Aorta (tissue), 5 donors: ENCODE data around the gene DACT2. TPM values are rescaled to one million over a fixed set of nuclear protein-coding genes. Genes with fewer than 3 reads are reported as not detected.

Source experiments
- ATAC-seq: fragments of 200-7000 bp; cut with Tn5 transposase; one replicate; pipeline ENCODE4 v1.9.1; 2022; ENCODE audit warnings: moderate library complexity; ENCODE audit not compliant: low FRiP score
- DNase-seq, 2 donors: peaks; one replicate each; pipeline ENCODE4 v3.0.0-alpha.2; 2020
- H3K27ac ChIP-seq, 2 donors: one replicate each; pipeline ENCODE4 v1.5.1; 2013; ENCODE audit warnings: low read length in 2 of 2, mild to moderate bottlenecking in 2 of 2, moderate library complexity in 2 of 2, control low read depth in 1 of 2, inconsistent platforms in 1 of 2, low read depth in 1 of 2
- H3K27me3 ChIP-seq, 2 donors: one replicate each; pipeline ENCODE4 v1.6.1; 2013; ENCODE audit warnings: control low read depth in 1 of 2, low read length in 1 of 2, mild to moderate bottlenecking in 1 of 2, moderate library complexity in 1 of 2; ENCODE audit not compliant: insufficient read depth in 2 of 2, control insufficient read depth in 1 of 2
- H3K36me3 ChIP-seq, 2 donors: one replicate each; pipeline ENCODE4 v1.6.1; 2013; ENCODE audit warnings: control low read depth in 1 of 2, low read length in 1 of 2, mild to moderate bottlenecking in 1 of 2; ENCODE audit not compliant: insufficient read depth in 2 of 2, control insufficient read depth in 1 of 2
- H3K4me1 ChIP-seq, 2 donors: one replicate each; pipeline ENCODE4 v1.6.1; 2013; ENCODE audit warnings: low read length in 2 of 2, control low read depth in 1 of 2, mild to moderate bottlenecking in 1 of 2, moderate library complexity in 1 of 2; ENCODE audit not compliant: insufficient read depth in 2 of 2, control insufficient read depth in 1 of 2
- H3K4me3 ChIP-seq, 2 donors: one replicate each; pipeline ENCODE4 v1.5.1; 2013; ENCODE audit warnings: low read length in 2 of 2, control low read depth in 1 of 2, mild to moderate bottlenecking in 1 of 2
- H3K9me3 ChIP-seq: one replicate; pipeline ENCODE4 v1.6.1; 2013; ENCODE audit warnings: mild to moderate bottlenecking, low read length; ENCODE audit not compliant: control insufficient read depth
- WGBS, 2 donors: extraction: QIAGEN DNeasy Blood & Tissue Kit; methylation state at CpG; one replicate each; pipeline ENCODE4 v1.1.7; 2013; 5-methylcytosine and 5-hydroxymethylcytosine counted together
- intact Hi-C, 2 donors: fragments of 100-400 bp; cut with DNase I; formaldehyde crosslinking; loops; one replicate each; pipeline versions ENCODE4 v1.14.2 to v1.15.0; 2022
- polyA plus RNA-seq, 2 donors: library from polyadenylated mRNA; stranded (reverse); fragments of 200-250 nt; gene quantifications; one replicate each; pipeline ENCODE4 v1.2.3, GENCODE V29; 2013
- total RNA-seq, 2 donors: library from RNA; stranded (reverse); fragmentation: NEBNext Ultra II Directional; extraction: Animal tissue kit (Norgen Biotek cat#: 25700); gene quantifications; one replicate each; pipeline ENCODE4 v1.2.1, GENCODE V29; 2021
- donor health status: healthy with polysubstance abuse.
- donor health status: Bipolar disorder and iron deficiency.
- donor health status: DM: no; HTN: no; CAD: no.
- donor health status: DM: no; HTN: no; CAD: no.
- donor health status: DM: yes; HTN: yes; CAD: no.

The DACT2 gene
- total and polyA plus RNA-seq, 4 donors = 0.10 to 0.48 (median 0.13) TPM; not detected in 1

DNA sequence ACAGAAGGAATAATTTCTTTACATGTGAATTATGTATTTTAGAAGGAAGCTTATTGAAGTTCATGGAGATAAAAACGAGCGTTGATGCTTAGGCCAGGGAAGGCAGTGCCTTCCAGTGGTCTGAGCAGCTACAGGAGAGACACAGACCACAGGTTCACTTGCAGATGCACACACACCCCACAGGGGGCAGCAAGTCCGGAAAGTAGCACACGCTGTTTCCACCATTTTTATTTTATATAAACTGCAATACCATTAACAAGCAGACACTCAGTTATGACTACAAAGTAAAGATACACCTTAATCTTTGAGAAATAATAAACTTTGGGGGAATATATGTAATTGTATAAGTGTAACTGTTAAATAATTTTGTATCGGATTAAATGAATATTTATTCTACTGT is 13.5 kb upstream of the DACT2 start:
- DNase-seq (no peak), ATAC-seq (no peak)
- Histone ChIP-seq H3K4me3 (no peak overlapping the region), H3K9me3 (no peaks in the 10 kb centered on the region), H3K27ac (no peak overlapping the region), H3K27me3 (peaks cover 0 to 1% of the 10 kb centered on the region in 2 donors), H3K36me3 (no peaks in the 10 kb centered on the region), H3K4me1 (no peaks in the 10 kb centered on the region)
- intact Hi-C loops = no loop called here
- WGBS, 2 donors = 71 to 80% methylated on average over 5 of the region's 5 CpGs

DNA sequence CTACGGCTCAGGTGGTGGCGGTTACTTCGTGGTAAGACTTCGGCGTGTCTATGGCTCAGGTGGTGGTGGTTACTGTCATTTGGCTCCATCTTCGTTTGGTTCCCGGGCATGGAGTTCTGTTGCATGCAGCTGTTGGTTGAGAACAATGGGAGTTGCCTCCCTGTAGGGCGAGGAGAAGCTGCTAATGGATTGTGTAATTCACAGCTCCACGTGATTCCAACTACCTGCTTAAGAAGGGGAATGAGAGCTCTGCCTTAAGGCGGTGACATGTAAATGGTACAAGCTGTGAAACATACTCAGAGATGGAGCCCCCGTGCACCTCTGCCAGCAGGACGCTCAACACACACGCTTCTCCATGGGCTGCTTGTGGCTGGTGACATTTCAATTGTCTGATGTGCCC is 12.4 kb upstream of the DACT2 start:
- Histone ChIP-seq H3K9me3 (no peaks in the 10 kb centered on the region), H3K36me3 (no peaks in the 10 kb centered on the region), H3K4me1 (no peaks in the 10 kb centered on the region), H3K27ac (no peak overlapping the region), H3K27me3 (peaks cover 0 to 2% of the 10 kb centered on the region in 2 donors), H3K4me3 (no peak overlapping the region)
- 70% methylated on average over 13 of the region's 13 CpGs for WGBS, 2 donors
- no peak for DNase-seq
- no peak for ATAC-seq
- intact Hi-C loops = no loop called here

DNA sequence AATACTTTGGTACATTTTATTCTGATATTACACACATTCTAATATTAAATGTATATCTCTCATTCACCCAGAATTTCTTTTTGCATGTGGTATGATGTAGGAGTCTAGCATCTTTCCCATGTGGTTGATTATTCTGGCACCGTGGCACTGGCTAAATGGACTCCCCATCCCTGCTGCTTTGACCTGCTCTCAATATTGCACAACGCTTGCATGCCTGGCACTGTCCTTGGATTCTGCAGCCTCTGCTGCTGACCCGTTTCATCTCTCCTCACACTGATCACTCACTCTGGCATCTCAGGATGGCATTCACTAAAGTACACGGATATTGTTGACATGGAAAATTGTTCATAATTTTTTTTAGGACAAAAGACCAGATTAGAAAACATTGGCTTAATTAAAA is 11.5 kb upstream of the DACT2 start:
- WGBS, 2 donors = 77 to 79% methylated on average over 4 of the region's 4 CpGs
- Histone ChIP-seq H3K9me3 (peaks cover 3% of the 10 kb centered on the region), H3K27ac (no peak overlapping the region), H3K4me3 (no peak overlapping the region), H3K27me3 (peaks cover 0 to 2% of the 10 kb centered on the region in 2 donors), H3K36me3 (no peaks in the 10 kb centered on the region), H3K4me1 (no peaks in the 10 kb centered on the region)
- intact Hi-C loops = no loop called here
- ATAC-seq (no peak), DNase-seq (no peak)

- 87 to 88% methylated on average over 10 of the region's 10 CpGs for WGBS, 2 donors
- ATAC-seq = no peak
- intact Hi-C loops = no loop called here
Observed at GRCh38 chr6:168330403-168330802, 10.8 kb upstream of the DACT2 start.

DNA sequence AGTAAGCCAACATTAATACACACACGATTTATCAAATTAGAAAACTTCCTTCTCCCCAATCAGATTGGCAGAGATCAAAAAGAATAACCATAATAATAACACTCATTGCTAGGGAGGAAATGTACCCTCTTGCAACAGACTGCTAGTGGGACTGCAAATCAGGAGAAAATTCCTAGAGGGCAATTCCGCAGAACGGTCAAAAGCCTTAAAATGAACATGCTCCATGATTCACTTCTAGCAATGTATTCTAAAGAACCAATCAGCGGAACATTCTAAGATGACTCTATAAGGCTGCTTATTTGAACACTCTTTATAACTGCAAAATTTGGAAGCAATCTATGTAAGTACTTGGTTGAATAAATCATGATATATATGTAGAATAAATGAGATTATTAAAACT is 8.5 kb upstream of the DACT2 start:
- Histone ChIP-seq H3K4me1 (no peaks in the 10 kb centered on the region), H3K9me3 (peaks cover 3% of the 10 kb centered on the region), H3K27me3 (peaks cover 2 to 4% of the 10 kb centered on the region in 2 donors), H3K27ac (no peak overlapping the region), H3K4me3 (no peak overlapping the region), H3K36me3 (no peaks in the 10 kb centered on the region)
- intact Hi-C loops = no loop called here
- WGBS, 2 donors = 75 to 96% methylated on average over 4 of the region's 4 CpGs
- no peak for ATAC-seq
- no peak for DNase-seq

More at GRCh38 chr6:168330403-168330802, 10.8 kb upstream of the DACT2 start:
- H3K27me3 ChIP-seq = peaks cover 0 to 2% of the 10 kb centered on the region in 2 donors
- no peak overlapping the region for H3K27ac ChIP-seq
- no peak for DNase-seq
- H3K4me3 ChIP-seq = no peak overlapping the region
- H3K9me3 ChIP-seq = peaks cover 3% of the 10 kb centered on the region
- H3K4me1 ChIP-seq = no peaks in the 10 kb centered on the region
- H3K36me3 ChIP-seq = no peaks in the 10 kb centered on the region

GRCh38 chr6:168326294-168327261 is 7.0 kb upstream of the DACT2 start:
- peaks cover 3% of the 10 kb centered on the region for H3K9me3 ChIP-seq
- intact Hi-C loops = no loop called here
- no peak overlapping the region for H3K4me3 ChIP-seq
- H3K36me3 ChIP-seq = no peaks in the 10 kb centered on the region
- no peak overlapping the region for H3K27ac ChIP-seq
- DNase-seq = no peak
- no peak for ATAC-seq
- peaks cover 2 to 4% of the 10 kb centered on the region in 2 donors for H3K27me3 ChIP-seq
- WGBS, 2 donors = 39 to 52% methylated on average over 12 of the region's 12 CpGs
- H3K4me1 ChIP-seq = no peaks in the 10 kb centered on the region

GRCh38 chr6:168322966-168323365 is 3.4 kb upstream of the DACT2 start:
- intact Hi-C loops = no loop called here
- DNase-seq (no peak), ATAC-seq (no peak)
- H3K36me3 ChIP-seq = no peaks in the 10 kb centered on the region
- H3K4me3 ChIP-seq = no peak overlapping the region
- H3K27me3 ChIP-seq = peaks cover 4% of the 10 kb centered on the region in 2 donors
- 40% methylated on average over 2 of the region's 2 CpGs for WGBS, 2 donors
- peaks cover 3% of the 10 kb centered on the region for H3K9me3 ChIP-seq
- no peak overlapping the region for H3K27ac ChIP-seq
- H3K4me1 ChIP-seq = no peaks in the 10 kb centered on the region

- 92% methylated on average over 9 of the region's 9 CpGs for WGBS, 2 donors
- intact Hi-C loops = no loop called here
- Histone ChIP-seq H3K4me3 (no peak overlapping the region), H3K27me3 (peaks cover 4% of the 10 kb centered on the region in 2 donors), H3K27ac (no peak overlapping the region), H3K36me3 (no peaks in the 10 kb centered on the region), H3K4me1 (no peaks in the 10 kb centered on the region), H3K9me3 (no peaks in the 10 kb centered on the region)
- ATAC-seq (no peak), DNase-seq (no peak)
Observed at GRCh38 chr6:168320634-168321033, 1.1 kb upstream of the DACT2 start.
